Epithelial cell of prostate (primary cell): Measurements from ENCODE around the gene UNK.

ENCODE experiments used
- DNase-seq: peaks from one replicate; pipeline ENCODE4 v3.0.0-alpha.2; 2011; ENCODE audit warnings: low read depth, low spot score
- H3K27ac ChIP-seq: fragments of 450-650 bp; 2 replicates; pipeline ENCODE4 v1.5.1; 2017; ENCODE audit warnings: mild to moderate bottlenecking

Gene UNK, protein sequence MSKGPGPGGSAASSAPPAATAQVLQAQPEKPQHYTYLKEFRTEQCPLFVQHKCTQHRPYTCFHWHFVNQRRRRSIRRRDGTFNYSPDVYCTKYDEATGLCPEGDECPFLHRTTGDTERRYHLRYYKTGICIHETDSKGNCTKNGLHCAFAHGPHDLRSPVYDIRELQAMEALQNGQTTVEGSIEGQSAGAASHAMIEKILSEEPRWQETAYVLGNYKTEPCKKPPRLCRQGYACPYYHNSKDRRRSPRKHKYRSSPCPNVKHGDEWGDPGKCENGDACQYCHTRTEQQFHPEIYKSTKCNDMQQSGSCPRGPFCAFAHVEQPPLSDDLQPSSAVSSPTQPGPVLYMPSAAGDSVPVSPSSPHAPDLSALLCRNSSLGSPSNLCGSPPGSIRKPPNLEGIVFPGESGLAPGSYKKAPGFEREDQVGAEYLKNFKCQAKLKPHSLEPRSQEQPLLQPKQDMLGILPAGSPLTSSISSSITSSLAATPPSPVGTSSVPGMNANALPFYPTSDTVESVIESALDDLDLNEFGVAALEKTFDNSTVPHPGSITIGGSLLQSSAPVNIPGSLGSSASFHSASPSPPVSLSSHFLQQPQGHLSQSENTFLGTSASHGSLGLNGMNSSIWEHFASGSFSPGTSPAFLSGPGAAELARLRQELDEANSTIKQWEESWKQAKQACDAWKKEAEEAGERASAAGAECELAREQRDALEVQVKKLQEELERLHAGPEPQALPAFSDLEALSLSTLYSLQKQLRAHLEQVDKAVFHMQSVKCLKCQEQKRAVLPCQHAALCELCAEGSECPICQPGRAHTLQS

DNA sequence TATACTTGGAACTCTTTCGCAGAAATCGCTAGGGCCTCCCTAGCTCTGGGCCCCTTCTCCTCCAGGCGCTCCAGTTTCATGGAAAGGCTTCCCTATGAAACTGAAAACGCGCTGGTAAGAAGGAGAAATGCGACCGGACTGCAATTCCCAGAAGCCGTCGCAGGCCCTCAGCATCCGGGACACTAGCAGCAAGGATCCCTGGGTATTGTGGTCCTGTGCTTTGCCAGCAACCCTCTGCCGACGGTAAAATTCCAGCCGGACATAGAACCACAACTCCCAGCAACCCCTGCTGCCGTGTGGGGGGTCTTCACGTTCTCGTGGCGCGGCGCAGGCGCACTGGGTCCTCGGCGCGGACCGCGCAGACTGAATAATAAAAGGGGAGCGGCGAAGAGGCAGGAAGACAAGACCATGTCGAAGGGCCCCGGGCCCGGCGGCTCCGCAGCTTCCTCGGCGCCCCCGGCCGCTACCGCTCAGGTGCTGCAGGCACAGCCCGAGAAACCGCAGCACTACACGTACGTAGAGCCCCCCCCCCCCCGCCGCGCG lies at the start of gene UNK:
Gene UNK, plus strand, starts transcription at position 334 of the 543 bp plus-strand sequence. Its CDS starts 75 bp downstream, at position 409.
- peak; percentile 98 for DNase-seq
- H3K27ac ChIP-seq: peak within 1 kb of the TSS; percentile 98

DNA sequence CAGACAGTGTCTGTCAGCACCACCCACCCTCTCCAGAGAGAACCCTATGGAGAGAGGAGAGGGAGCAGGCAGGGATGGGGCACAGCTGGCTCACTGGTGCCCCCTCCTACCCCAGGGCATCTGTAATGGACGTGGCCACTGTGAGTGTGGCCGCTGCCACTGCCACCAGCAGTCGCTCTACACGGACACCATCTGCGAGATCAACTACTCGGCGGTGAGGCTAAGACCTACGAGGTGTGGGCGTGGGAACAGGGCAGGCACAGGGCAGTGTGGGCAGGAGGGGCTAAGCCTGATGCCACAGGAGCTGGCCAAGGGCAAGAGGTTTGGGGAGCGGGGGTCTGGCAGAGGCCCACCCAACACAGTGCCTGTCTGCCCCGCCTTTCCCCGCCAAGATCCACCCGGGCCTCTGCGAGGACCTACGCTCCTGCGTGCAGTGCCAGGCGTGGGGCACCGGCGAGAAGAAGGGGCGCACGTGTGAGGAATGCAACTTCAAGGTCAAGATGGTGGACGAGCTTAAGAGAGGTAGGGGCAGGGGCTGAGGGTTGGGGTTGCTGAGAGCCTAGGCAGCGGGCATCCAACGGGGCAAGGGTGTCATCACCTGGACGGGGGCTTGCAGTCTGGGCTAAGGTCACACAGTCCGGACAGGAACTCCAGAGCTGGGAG lies 48.3 kb upstream of the UNK start:
- H3K27ac ChIP-seq: no peak overlapping the region

DNA sequence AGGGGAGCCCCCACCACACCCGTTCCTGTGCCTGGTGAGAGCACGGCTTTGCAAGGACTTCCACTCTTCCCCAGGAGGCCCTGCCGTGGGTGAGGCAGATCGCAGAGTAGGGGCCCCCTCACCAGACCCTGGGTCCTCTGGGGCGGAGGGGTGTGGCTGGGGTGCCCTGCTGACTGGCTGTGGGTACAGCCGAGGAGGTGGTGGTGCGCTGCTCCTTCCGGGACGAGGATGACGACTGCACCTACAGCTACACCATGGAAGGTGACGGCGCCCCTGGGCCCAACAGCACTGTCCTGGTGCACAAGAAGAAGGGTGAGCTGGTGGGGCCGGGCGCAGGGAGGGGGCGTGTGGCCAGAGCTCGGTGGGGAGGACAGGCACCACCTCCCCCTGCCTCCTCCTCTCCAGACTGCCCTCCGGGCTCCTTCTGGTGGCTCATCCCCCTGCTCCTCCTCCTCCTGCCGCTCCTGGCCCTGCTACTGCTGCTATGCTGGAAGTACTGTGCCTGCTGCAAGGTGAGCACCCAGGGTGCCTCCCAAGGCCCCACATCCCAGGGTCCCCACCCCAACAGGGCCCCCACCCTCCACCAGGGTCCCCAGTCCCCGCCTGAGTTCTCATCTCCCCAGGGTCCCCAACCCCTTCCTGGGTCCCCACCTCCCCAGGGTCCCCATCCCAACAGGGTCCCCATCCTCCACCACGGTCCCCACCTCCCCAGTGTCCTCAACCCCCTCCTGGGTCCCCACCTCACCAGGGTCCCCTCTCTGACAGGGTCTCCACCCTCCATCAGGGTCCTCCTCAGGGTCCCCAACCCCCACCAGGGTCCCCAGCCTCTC lies 47.3 kb upstream of the UNK start:
- H3K27ac ChIP-seq: peak overlapping the region; percentile 36

More for the DNA sequence above, 48.3 kb upstream of the UNK start:
- no peak for DNase-seq

DNA sequence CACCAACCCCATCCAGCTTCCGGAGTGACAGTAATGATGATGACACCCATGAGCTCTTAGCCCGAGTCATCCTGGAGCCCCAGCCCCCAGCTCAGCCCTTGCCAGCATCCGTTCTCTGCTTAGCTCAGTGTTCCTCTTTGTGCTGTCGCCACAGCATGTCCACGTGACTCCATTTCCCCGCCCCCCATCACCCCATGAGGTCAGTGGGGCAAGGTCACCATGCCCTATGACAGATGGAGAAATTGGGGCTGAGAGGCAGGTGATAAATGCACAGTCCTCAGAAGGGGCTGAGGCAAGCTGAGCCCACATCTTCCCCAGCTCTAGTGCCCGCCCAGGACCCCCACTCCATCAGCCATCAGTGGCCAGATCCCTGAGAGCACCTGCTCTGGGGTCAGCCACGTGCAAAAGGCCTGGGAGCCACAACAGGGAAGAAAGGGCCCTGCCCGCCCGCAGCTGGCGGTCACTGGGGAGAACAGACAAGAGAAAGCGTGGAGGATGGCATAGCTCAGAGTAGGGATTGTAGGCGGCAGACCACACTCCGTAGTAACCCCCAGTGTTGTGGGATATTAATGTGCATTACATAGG lies 46.3 kb upstream of the UNK start:
- H3K27ac ChIP-seq: peak overlapping the region; percentile 36
- no peak for DNase-seq

More for the DNA sequence above, 47.3 kb upstream of the UNK start:
- no peak for DNase-seq

DNA sequence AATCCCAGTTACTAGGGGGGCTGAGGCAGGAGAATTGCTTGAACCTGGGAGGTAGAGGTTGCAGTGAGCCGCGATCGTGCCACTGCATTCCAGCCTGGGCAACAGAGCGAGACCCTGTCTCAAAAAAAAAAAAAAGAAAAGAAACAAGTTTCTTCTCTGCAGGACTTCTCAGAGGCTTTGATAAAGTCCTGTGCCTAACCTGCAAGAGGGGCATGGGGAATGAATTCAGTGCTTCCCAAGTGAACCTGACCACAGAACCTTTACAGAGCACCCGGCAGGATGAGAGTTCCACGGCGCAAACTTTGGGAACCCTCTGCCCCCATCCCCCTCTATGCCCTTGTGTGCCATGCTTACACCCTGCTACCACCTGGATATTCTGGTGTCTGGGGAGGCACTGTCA lies 45.4 kb upstream of the UNK start:
- no peak for DNase-seq
- H3K27ac ChIP-seq: no peak overlapping the region

DNA sequence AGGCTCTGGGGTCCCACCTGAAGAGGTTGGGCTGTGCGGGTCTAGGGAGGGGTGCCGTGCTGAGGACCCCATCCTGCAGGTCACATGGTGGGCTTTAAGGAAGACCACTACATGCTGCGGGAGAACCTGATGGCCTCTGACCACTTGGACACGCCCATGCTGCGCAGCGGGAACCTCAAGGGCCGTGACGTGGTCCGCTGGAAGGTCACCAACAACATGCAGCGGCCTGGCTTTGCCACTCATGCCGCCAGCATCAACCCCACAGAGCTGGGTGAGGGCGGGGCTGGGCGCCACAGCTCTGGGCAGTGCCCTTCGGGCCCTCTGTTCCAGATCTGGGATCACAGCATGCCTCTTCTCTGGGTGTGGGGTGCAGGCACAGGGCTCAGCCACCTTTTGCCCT lies 44.8 kb upstream of the UNK start:
- DNase-seq: no peak
- no peak overlapping the region for H3K27ac ChIP-seq

DNA sequence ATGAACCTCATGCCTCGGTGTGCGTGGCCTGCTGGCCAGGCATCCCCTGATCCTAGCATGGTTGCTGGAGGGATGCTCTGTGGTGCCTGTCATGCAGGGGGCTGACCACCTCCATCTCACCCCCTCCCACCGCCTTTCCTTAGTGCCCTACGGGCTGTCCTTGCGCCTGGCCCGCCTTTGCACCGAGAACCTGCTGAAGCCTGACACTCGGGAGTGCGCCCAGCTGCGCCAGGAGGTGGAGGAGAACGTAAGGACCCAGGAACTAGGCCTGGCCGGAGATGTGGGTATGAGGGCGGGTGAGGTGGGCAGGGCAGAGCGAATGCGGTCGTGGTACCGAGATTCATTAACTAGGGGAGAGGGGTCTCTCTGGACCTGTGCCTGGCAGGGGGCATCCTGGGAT lies 44.4 kb upstream of the UNK start:
- H3K27ac ChIP-seq: no peak overlapping the region
- DNase-seq: no peak

DNA sequence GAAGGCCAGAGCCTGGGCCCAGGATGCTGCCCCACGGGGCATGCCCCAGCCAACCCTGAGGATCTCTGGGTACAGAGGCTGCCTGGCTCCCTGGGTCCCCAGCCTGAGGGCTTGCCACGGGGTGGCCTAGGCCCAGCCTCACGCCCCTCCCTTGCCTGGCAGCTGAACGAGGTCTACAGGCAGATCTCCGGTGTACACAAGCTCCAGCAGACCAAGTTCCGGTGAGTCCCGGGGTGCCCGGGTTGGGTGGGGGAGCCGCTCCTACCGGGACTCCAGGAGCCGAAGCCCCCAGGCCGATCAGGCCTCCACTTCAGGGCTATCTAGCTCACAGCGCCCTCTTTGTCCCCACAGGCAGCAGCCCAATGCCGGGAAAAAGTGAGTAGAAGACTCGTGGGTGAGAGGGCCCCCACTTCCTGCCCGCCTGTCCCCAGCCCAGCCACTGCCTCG lies 44.0 kb upstream of the UNK start:
- no peak for DNase-seq
- no peak overlapping the region for H3K27ac ChIP-seq

DNA sequence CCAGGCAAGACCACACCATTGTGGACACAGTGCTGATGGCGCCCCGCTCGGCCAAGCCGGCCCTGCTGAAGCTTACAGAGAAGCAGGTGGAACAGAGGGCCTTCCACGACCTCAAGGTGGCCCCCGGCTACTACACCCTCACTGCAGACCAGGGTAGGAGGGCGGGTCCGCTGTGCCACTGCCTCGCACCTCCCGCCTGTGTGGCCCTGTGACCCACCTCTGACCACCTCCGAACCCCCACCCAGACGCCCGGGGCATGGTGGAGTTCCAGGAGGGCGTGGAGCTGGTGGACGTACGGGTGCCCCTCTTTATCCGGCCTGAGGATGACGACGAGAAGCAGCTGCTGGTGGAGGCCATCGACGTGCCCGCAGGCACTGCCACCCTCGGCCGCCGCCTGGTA lies 42.3 kb upstream of the UNK start:
- H3K27ac ChIP-seq: no peak overlapping the region
- no peak for DNase-seq

DNA sequence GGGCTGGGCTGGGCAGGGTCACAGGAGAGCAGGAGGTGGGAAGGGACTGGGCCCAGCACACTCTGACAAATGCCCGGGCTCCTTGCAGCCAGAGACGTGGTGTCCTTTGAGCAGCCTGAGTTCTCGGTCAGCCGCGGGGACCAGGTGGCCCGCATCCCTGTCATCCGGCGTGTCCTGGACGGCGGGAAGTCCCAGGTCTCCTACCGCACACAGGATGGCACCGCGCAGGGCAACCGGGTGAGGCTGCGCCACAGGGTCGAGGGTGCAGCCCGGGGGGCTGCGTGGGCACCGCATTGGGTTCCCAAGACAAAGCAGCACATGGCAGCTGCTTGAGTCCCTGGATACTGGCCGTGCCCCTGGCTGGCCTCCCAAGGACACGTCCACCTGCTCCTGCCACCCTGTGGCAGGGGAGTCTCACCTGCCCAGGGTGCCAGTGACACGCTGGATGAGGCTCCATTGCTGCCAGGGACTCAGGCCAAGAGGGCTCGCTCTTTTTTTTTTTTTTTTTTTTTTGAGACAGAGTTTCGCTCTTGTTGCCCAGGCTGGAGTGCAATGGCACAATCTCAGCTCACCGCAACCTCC lies 40.9 kb upstream of the UNK start:
- DNase-seq: no peak
- H3K27ac ChIP-seq: no peak overlapping the region

DNA sequence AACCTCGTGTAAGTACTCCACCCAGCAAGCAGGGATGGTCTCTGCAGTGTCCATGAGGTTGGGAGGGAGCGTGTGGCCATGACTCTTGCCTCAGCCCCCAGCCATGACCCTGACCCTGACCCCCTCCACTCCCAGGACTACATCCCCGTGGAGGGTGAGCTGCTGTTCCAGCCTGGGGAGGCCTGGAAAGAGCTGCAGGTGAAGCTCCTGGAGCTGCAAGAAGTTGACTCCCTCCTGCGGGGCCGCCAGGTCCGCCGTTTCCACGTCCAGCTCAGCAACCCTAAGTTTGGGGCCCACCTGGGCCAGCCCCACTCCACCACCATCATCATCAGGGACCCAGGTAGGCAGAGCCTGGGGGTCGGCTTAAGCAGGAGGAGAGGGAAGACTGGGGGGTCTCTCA lies 35.9 kb upstream of the UNK start:
- no peak for DNase-seq
- H3K27ac ChIP-seq: no peak overlapping the region

DNA sequence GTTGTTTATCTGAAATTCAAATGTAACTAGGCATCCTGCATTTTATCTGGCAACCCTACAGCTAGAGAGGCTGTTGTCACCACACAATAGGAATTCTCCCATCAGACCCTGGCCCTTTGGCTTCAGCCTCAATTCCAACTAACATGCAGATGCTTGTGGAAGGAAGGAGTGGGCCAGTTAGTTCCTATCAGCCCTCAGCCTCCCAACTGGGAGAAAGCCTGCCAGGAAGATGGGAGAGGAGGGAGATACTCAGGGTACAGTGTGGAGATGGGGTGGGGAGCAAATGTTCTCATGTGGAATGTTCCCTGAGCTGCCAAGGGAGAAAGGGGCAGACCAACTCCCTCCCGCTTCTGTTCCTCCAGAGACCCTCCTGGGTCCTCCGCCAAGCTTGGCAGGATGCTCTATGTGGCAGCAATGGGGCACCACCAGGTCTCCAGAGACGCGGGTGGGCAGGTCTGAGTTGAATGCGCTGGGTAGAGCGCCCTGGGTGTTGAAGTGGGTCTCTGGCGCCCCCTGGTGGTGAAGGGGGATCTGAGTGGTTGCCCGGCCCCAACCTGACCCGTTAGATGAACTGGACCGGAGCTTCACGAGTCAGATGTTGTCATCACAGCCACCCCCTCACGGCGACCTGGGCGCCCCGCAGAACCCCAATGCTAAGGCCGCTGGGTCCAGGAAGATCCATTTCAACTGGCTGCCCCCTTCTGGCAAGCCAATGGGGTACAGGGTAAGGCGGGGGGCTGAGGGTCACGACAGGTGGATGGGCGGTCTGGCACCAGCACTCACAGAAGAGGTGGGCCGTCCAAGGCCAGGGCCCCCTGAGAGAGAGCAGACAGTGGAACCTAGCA lies 34.8 kb upstream of the UNK start:
- no peak for DNase-seq

DNA sequence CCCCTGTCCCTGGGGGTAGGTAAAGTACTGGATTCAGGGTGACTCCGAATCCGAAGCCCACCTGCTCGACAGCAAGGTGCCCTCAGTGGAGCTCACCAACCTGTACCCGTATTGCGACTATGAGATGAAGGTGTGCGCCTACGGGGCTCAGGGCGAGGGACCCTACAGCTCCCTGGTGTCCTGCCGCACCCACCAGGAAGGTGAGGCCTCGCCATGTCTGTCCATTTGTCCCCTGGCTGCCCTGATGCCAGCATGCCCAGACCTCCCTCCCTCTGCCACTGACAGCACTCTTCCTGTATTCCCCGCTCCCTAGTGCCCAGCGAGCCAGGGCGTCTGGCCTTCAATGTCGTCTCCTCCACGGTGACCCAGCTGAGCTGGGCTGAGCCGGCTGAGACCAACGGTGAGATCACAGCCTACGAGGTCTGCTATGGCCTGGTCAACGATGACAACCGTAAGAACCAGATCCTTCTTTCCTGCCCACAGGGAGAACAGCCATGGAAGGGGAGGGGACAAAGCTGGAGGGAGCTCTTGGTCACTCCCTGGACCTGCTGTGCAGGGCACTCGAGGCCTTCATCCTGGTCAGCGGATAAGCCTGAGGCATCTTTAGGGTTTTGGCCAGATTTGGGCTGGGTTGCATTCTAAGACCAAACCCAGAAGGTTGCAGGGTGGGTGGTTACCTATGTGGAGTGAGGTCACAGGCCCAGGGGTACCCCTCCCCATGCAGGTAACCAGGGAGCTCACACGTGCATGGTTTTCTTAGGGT lies 33.8 kb upstream of the UNK start:
- no peak overlapping the region for H3K27ac ChIP-seq
- DNase-seq: no peak

More for the DNA sequence above, 34.8 kb upstream of the UNK start:
- no peak overlapping the region for H3K27ac ChIP-seq

DNA sequence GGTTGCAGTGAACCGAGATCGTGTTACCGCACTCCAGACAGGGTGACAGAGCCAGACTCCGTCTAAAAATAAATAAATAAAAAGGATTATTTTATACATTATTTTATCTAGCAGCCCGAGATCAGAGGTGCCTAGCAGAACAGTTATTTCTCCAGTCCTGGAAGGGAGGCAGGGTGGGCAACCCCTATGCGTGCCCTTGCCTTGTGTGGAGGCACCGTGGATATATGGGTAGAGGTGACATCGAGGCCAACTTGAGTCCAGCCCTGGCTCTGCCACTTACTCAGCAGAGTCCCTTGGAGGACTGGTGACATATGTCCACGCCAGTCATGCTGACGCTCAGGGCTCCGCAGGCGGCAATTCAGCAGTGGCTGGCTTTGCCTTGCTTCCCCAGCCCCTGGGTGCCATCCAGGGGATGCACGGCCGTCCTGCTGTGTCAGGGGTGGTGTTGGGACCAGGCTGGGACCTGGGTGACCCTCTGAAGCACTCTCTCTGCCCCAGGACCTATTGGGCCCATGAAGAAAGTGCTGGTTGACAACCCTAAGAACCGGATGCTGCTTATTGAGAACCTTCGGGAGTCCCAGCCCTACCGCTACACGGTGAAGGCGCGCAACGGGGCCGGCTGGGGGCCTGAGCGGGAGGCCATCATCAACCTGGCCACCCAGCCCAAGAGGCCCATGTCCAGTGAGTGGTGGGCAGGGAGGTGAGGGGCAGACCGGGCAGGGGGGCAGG lies 32.8 kb upstream of the UNK start:
- no peak for DNase-seq
- no peak overlapping the region for H3K27ac ChIP-seq

DNA sequence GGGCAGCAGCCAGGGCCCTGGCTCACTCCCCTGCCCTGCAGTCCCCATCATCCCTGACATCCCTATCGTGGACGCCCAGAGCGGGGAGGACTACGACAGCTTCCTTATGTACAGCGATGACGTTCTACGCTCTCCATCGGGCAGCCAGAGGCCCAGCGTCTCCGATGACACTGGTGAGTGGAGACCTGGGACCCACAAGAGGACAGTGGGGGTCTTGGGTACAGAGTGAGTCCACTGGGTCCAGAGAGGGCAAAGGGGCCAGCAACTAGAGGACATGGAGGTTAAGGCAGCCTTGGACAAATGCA lies 32.2 kb upstream of the UNK start:
- no peak for DNase-seq

DNA sequence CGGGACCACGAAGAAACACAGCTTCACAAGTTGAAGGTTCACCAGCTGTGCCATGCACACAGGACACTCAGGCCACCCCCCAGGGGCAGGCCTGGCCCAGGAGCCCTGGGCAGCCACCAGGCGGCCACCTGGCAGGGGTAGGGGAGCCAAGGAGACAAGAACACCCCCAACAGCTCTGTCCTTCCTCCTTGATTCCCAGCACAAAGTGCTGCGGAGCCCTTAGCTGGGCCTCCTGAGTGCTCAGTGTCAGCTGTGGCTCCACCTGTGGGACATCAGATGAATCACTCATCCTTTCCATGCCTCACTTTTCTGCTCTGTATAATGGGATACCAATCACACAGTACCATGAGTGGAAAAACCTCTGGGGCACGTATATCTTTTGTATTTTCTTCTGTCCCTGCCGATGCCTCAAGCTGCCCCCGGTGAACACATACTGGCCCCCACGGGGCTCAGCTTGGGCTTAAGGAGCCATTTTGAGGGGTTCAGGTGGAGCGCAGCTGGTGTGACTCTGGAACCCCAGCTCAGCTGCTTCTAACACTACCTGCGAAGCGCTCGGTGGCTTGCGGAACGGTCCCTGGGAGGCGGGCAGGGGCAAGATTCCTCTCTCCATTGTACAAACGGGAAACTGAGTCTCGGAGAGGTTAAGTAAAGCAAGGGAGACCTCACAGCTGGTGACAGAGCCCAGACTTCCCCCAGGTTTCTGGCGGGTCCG lies 31.6 kb upstream of the UNK start:
- no peak for DNase-seq
- no peak overlapping the region for H3K27ac ChIP-seq

More for the DNA sequence above, 32.2 kb upstream of the UNK start:
- no peak overlapping the region for H3K27ac ChIP-seq
